DND-41 (cell line): Measurements from ENCODE around the gene YWHAB.

Experiments
- ATAC-seq: fragments of 200-7000 bp; cut with Tn5 transposase; 3 replicates; pipeline ENCODE4 v1.9.1; 2021; ENCODE audit warnings: low read depth; ENCODE audit not compliant: insufficient read depth
- DNase-seq: peaks from one replicate; pipeline ENCODE4 v3.0.0-alpha.2; 2020
- H2AFZ ChIP-seq: 2 replicates; pipeline ENCODE4 v1.6.0; 2012; ENCODE audit warnings: low read depth, low read length
- H3K27ac ChIP-seq: 2 replicates; pipeline ENCODE4 v1.5.1; 2012; ENCODE audit warnings: low read length, inconsistent platforms
- H3K27me3 ChIP-seq: fragments of 200-600 bp; sonication (generic); 2 replicates; pipeline ENCODE4 v1.6.0; 2012; ENCODE audit warnings: low read length, mild to moderate bottlenecking, inconsistent platforms; ENCODE audit not compliant: insufficient read depth, poor library complexity
- H3K36me3 ChIP-seq: 2 replicates; pipeline ENCODE4 v1.5.1; 2012; ENCODE audit warnings: low read length, inconsistent platforms; ENCODE audit not compliant: insufficient read depth
- H3K4me1 ChIP-seq: 2 replicates; pipeline ENCODE4 v1.5.1; 2012; ENCODE audit warnings: mild to moderate bottlenecking, low read length; ENCODE audit not compliant: insufficient read depth
- H3K4me2 ChIP-seq: 2 replicates; pipeline ENCODE4 v1.6.0; 2012; ENCODE audit warnings: mild to moderate bottlenecking, moderate library complexity, low read length, inconsistent platforms; ENCODE audit not compliant: insufficient read depth
- H3K4me3 ChIP-seq, 2 experiments: fragments of 200-600 bp in 1 of 2; shearing (Covaris generic) in 1 of 2; 2 replicates each; pipeline ENCODE4 v1.5.1; 2012 to 2016; ENCODE audit warnings: inconsistent platforms in 2 of 2, low read length in 2 of 2, mild to moderate bottlenecking in 2 of 2, low read depth in 1 of 2, moderate library complexity in 1 of 2
- H3K79me2 ChIP-seq: 2 replicates; pipeline ENCODE4 v1.6.0; 2012; ENCODE audit warnings: low read length, inconsistent platforms; ENCODE audit not compliant: insufficient read depth
- H3K9ac ChIP-seq: 2 replicates; pipeline ENCODE4 v1.6.0; 2012; ENCODE audit warnings: low read depth, mild to moderate bottlenecking, inconsistent platforms, low read length, moderate library complexity
- H3K9me3 ChIP-seq: 2 replicates; pipeline ENCODE4 v1.5.1; 2012; ENCODE audit warnings: low read length, moderate library complexity, mild to moderate bottlenecking, inconsistent platforms; ENCODE audit not compliant: insufficient read depth, severe bottlenecking
- H4K20me1 ChIP-seq: 2 replicates; pipeline ENCODE4 v1.6.0; 2012; ENCODE audit warnings: low read length; ENCODE audit not compliant: insufficient read depth
- CTCF ChIP-seq: IDR thresholded peaks from 2 replicates; pipeline ENCODE4 v1.5.1; 2012; ENCODE audit warnings: borderline replicate concordance, low read length, moderate library complexity, mild to moderate bottlenecking; ENCODE audit not compliant: poor library complexity, severe bottlenecking; ENCODE audit errors: extremely low read depth
- EZH2 ChIP-seq: IDR thresholded peaks from 3 replicates; pipeline ENCODE4 v1.6.1; 2012; ENCODE audit warnings: borderline replicate concordance, low read depth, mild to moderate bottlenecking, moderate library complexity, low read length, inconsistent platforms; ENCODE audit not compliant: severe bottlenecking

YWHAB gene

GRCh38 chr20:44848254-44849015 is 37.1 kb upstream of the YWHAB start:
- Histone ChIP-seq H3K36me3 (no peaks in the 10 kb centered on the region), H3K4me3 (no peak overlapping the region), H3K27ac (no peak overlapping the region), H3K4me2 (no peak overlapping the region), H3K27me3 (peaks cover 7% of the 10 kb centered on the region), H4K20me1 (no peaks in the 10 kb centered on the region), H2AFZ (no peak overlapping the region), H3K4me1 (no peaks in the 10 kb centered on the region), H3K9me3 (no peaks in the 10 kb centered on the region), H3K79me2 (no peaks in the 10 kb centered on the region), H3K9ac (no peak overlapping the region)
- TF ChIP-seq CTCF, result no peak
- TF ChIP-seq EZH2, result no peak
- ATAC-seq, result no peak
- no peak for DNase-seq

GRCh38 chr20:44849703-44850102 is 35.8 kb upstream of the YWHAB start:
- Histone ChIP-seq H3K9me3 (no peaks in the 10 kb centered on the region), H2AFZ (no peak overlapping the region), H3K79me2 (no peaks in the 10 kb centered on the region), H3K4me3 (no peak overlapping the region), H3K4me2 (no peak overlapping the region), H3K27ac (no peak overlapping the region), H3K4me1 (no peaks in the 10 kb centered on the region), H3K9ac (no peak overlapping the region), H3K36me3 (no peaks in the 10 kb centered on the region), H4K20me1 (no peaks in the 10 kb centered on the region), H3K27me3 (peaks cover 7% of the 10 kb centered on the region)
- DNase-seq (no peak), ATAC-seq (no peak)
- no peak for TF ChIP-seq CTCF
- no peak for TF ChIP-seq EZH2

GRCh38 chr20:44850272-44850671 is 35.2 kb upstream of the YWHAB start:
- Histone ChIP-seq H3K4me3 (no peak overlapping the region), H3K4me1 (no peaks in the 10 kb centered on the region), H3K9me3 (no peaks in the 10 kb centered on the region), H4K20me1 (no peaks in the 10 kb centered on the region), H3K27me3 (peaks cover 7% of the 10 kb centered on the region), H3K36me3 (no peaks in the 10 kb centered on the region), H3K9ac (no peak overlapping the region), H3K79me2 (no peaks in the 10 kb centered on the region), H3K4me2 (no peak overlapping the region), H2AFZ (no peak overlapping the region), H3K27ac (no peak overlapping the region)
- ATAC-seq (no peak), DNase-seq (no peak)
- TF ChIP-seq CTCF, result no peak
- no peak for TF ChIP-seq EZH2
